HAP-1 (cell line): ENCODE measurements around the gene NAGLU.

Experiments used
- DNase-seq, 2 experiments: peaks; one replicate each; pipeline ENCODE4 v3.0.0-alpha.2; 2016 to 2020; ENCODE audit warnings: low spot score in 2 of 2
- H3K27me3 ChIP-seq: fragments of 250-450 bp; sonication (Bioruptor Pico); 2 replicates; pipeline ENCODE4 v1.5.1; 2020; ENCODE audit warnings: low read depth, mild to moderate bottlenecking, moderate library complexity
- H3K36me3 ChIP-seq: fragments of 250-450 bp; sonication (Bioruptor Pico); replicated peaks from 2 replicates; pipeline ENCODE4 v1.5.1; 2020; ENCODE audit warnings: mild to moderate bottlenecking
- H3K4me1 ChIP-seq: fragments of 250-450 bp; sonication (Bioruptor Pico); 2 replicates; pipeline ENCODE4 v1.5.1; 2020; ENCODE audit warnings: mild to moderate bottlenecking
- H3K4me3 ChIP-seq: fragments of 250-450 bp; sonication (Bioruptor Pico); 2 replicates; pipeline ENCODE4 v1.5.1; 2020; ENCODE audit warnings: mild to moderate bottlenecking, moderate library complexity
- H3K9me3 ChIP-seq: fragments of 250-450 bp; sonication (Bioruptor Pico); 2 replicates; pipeline ENCODE4 v1.5.1; 2020; ENCODE audit warnings: mild to moderate bottlenecking, moderate library complexity
- in situ Hi-C: fragments of 300-500 bp; cut with MboI; formaldehyde crosslinking; loops from 3 replicates; pipeline ENCODE4 v1.14.3; 2020; ENCODE audit warnings: low sequenced_read_pairs, inconsistent platforms, mixed read lengths

The NAGLU gene

DNA sequence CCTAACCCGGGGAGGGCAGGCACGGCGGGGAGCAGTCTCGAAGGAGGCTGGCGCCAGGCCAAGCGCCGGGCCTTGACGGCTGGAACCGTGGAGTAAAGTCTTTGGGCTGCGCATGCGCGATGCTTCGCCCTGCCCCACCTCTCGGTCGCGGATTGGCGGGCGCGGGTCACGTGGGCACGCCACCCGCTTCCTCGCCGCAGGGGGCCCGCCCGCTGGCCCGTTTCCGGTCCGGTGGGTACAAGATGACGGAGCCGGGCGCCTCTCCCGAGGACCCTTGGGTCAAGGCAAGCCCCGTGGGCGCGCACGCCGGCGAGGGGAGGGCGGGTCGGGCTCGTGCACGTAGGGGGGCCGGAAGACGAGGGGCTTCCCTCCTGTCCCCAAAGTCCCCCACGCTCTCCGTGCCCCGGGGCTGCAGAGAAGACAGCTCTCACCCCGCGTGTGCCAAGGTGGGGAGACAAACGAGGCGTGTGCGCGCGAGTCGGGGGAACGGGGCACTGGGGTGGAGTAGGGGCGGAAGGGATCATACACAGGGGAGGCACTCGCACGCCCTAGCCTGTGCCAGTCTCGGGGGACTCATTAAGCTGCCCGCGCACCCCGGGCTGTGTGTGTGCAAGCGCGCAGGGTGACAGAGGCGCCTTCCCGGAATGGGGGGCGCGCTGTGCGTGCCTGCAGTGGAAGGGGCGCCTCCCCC is 31.0 kb downstream of the NAGLU start, which contains the start of gene MLX:
Gene MLX, plus strand, starts transcription at position 218 of the 691 bp plus-strand sequence. Its CDS starts 25 bp downstream, at position 243.
- in situ Hi-C loops = no loop called here
- Histone ChIP-seq H3K36me3 (peaks cover 74% of the 10 kb centered on the region), H3K27me3 (no peaks in the 10 kb centered on the region), H3K4me3 (peak within 1 kb of the TSS; percentile 96), H3K4me1 (peaks cover 17% of the 10 kb centered on the region), H3K9me3 (no peaks in the 10 kb centered on the region)
- peak; percentile 86 to 95 for DNase-seq

GRCh38 chr17:42568341-42569111 is 32.5 kb downstream of the NAGLU start:
- peaks cover 12% of the 10 kb centered on the region for H3K4me1 ChIP-seq
- H3K36me3 ChIP-seq = peaks cover 85% of the 10 kb centered on the region
- no peak for DNase-seq
- in situ Hi-C loops = no loop called here
- no peaks in the 10 kb centered on the region for H3K27me3 ChIP-seq
- H3K4me3 ChIP-seq = no peak overlapping the region
- no peaks in the 10 kb centered on the region for H3K9me3 ChIP-seq

DNA sequence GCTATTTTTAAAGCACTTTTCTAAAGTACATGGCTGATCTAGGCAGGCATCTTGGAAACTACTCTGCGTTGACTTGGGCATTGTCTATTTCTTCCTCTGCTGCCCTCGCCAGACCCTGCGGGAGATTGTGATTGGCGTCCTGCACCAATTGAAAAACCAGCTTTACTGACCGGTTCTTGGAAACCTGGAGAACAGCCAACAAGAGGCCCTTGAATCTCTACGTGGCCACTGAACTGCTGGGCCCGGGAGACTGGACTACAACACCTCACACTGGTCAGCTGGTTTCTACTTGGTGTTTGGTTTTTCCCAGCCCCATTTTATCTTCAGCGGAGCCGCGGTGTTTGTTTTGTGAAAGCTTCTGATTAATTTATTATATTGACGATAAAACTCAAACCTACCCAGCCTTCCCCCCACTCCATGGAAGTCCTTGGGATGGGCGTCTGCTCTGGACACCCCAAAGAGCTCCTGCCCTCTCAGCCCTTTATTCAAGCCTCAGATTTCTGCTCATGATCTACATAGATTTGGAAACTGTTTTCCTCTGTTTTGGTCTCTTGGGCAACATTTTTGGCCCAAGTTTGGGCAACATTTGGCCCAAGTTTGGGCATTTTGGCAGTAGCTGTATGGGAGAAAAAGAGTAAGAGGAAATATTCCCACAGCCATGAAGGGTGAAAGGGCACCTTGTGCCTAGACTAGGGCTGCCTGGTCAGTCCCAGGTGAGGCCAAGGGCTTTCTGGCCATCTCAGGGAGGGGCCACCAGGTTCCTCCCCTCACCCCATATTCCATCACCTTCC is 35.6 kb downstream of the NAGLU start:
- no peak for DNase-seq
- Histone ChIP-seq H3K36me3 (peaks cover 84% of the 10 kb centered on the region), H3K9me3 (no peaks in the 10 kb centered on the region), H3K4me3 (no peak overlapping the region), H3K4me1 (peaks cover 13% of the 10 kb centered on the region), H3K27me3 (no peaks in the 10 kb centered on the region)
- in situ Hi-C loops = loop anchor here (10.0 kb wide), 1 partner anchor 263 kb away; the partner anchor contains the start of gene PSME3

DNA sequence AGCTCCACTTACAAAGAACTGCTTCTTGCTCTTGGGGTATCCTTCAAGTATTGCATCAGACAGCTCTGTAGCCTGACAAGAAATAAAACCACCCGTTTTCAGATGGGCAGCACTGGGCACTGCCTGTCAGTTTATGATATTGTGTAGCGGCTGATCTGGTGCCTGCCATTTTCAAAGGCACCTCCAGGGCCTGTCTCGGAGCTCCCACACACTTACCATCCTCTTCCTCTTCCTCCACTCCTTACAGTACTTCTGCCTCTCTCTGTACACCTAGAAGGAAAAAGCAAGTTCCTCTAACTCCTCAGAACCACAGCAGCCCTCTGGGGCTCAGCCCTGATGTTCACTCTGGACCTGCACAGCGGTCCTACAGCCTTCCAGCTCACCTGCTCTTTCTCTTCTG is 37.1 kb downstream of the NAGLU start:
- peaks cover 11% of the 10 kb centered on the region; the same call in 1 of the 2 replicates for H3K4me1 ChIP-seq
- H3K4me3 ChIP-seq = no peak overlapping the region
- in situ Hi-C loops = loop anchor here (10.0 kb wide), 1 partner anchor 262 kb away; the partner anchor contains the start of gene PSME3
- H3K27me3 ChIP-seq = no peaks in the 10 kb centered on the region
- no peak for DNase-seq
- H3K9me3 ChIP-seq = no peaks in the 10 kb centered on the region
- peaks cover 81% of the 10 kb centered on the region for H3K36me3 ChIP-seq

DNA sequence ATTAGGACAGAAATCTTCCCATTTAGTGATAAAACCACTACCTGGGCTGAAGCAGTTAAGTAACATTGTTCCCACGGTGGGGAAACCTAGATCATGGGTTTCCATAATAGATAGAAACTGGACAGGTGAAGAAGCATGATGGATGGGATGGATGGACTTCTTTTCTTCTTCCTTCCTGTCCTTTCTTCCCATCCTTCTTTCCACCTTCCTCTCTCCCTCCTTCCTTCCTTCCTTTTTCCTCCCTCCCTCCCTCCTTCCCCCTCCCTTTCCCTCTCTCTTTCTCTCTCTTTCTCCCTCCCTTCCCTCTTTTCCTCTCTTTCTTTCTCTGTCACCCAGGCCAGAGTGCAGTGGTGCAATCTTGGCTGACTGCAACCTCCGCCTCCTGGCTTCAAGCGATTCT is 38.4 kb downstream of the NAGLU start:
- H3K4me1 ChIP-seq = peaks cover 14% of the 10 kb centered on the region; the same call in 1 of the 2 replicates
- H3K4me3 ChIP-seq = no peak overlapping the region
- no peaks in the 10 kb centered on the region for H3K27me3 ChIP-seq
- no peaks in the 10 kb centered on the region for H3K9me3 ChIP-seq
- in situ Hi-C loops = loop anchor here (10.0 kb wide), 1 partner anchor 260 kb away; the partner anchor contains the start of gene PSME3
- DNase-seq = no peak
- H3K36me3 ChIP-seq = peaks cover 71% of the 10 kb centered on the region

DNA sequence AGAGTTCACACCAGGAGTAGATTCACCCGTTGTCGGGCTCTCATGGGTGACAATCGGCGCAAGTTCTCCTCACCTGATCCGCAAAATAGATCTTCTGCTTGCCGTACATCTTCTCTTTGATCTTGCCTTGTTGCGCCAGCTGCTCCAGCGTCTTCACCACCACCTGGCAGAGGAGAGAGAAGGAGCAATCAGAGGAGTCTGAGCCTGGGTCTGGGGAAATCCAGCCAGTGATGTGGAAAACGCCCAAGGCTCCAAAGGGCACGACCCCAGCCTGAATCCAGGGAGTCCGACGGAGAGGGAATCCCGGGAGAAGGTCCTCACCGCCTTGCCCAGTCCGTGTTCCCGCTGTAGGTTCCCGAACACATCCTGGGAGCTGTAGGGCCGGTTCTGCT is 41.1 kb downstream of the NAGLU start:
- in situ Hi-C loops = loop anchor here (10.0 to 25.0 kb wide), 3 partner anchors 185 to 360 kb away; partner anchors contain the start of genes PSME3, RAMP2 and VPS25
- peaks cover 66% of the 10 kb centered on the region for H3K36me3 ChIP-seq

DNA sequence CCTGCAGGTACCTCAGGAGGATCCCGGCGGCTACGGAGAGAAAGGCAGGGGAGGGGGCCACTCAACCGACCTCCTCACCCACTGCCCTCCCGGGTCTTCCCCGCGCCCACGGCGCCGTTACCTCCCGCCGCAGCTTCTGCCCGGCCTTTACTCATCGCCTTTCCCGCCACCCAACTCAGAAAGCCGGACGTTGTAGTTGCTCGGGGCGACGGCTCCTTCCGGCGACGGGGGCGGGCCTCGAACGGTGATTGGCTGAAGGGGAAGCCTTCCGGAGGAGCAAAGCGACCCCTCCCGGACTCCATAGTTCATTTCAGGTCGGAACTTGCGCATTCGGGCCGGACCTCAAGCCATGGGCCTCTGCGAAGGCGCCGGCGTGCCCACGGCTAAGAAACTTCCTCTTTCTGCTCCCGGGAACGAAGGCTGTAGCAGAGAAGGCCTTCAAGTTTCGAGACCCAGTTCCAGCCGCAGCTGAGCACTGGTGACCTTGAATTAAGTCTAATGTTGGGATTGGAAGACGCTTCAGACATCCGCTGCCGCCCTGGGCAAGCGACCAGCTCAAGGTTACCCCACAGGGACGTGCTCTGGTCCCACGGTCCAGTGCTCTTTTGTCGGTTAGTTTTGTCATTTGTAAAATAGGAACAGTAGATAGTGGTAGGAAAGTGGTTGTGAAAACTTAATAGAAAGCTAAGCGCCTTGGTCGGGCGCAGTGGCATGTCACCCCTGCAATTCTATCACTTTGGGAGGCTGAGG is 41.7 kb downstream of the NAGLU start, which contains the start of gene PSMC3IP:
Gene PSMC3IP, minus strand, starts transcription at position 198 of the 750 bp plus-strand sequence. Its CDS starts 43 bp downstream, at position 155.
- H3K36me3 ChIP-seq = peaks cover 66% of the 10 kb centered on the region

More for the DNA sequence above, 41.1 kb downstream of the NAGLU start:
- H3K27me3 ChIP-seq = no peaks in the 10 kb centered on the region
- no peak for DNase-seq
- peaks cover 14% of the 10 kb centered on the region; the same call in 1 of the 2 replicates for H3K4me1 ChIP-seq
- peak overlapping the region; percentile 76 for H3K4me3 ChIP-seq
- H3K9me3 ChIP-seq = no peaks in the 10 kb centered on the region

DNA sequence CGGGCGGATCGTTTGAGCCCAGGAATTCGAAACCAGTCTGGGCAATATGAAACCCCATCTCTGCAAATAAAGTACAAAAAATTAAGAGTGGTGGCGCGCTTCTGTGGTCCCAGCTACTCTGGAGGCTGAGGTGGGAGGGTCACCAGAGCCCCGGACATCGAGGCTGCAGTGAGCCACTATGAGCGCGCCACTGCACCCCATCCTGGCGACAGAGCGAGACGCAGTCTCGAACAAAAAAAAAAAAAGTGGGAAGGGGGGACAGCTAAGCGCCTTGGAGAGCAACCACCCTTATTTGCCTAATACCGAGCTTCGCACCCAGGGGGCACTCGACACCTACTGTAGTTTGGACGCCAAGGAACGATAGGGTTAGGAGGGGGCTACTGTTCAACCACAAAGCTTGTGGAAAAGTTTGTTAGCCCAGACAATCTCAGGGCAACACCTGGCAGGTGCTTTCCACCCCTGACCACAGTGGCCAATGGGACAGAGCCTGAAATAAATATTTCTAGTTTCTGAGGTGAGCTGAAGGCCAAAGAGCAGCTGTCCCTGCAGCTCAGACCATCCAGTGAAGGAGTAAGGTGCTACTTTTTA is 42.3 kb downstream of the NAGLU start:
- Histone ChIP-seq H3K4me1 (peaks cover 14% of the 10 kb centered on the region; the same call in 1 of the 2 replicates), H3K9me3 (no peaks in the 10 kb centered on the region), H3K4me3 (peak overlapping the region; percentile 76), H3K27me3 (no peaks in the 10 kb centered on the region), H3K36me3 (peaks cover 66% of the 10 kb centered on the region)
- peak; percentile 81 to 92 for DNase-seq
- in situ Hi-C loops = loop anchor here (10.0 to 25.0 kb wide), 3 partner anchors 184 to 359 kb away; partner anchors contain the start of genes PSME3, RAMP2 and VPS25

More for the DNA sequence above, 41.7 kb downstream of the NAGLU start, which contains the start of gene PSMC3IP:
- in situ Hi-C loops = loop anchor here (10.0 to 25.0 kb wide), 3 partner anchors 185 to 360 kb away; partner anchors contain the start of genes PSME3, RAMP2 and VPS25
- peak; percentile 94 to 97 for DNase-seq
- H3K27me3 ChIP-seq = no peaks in the 10 kb centered on the region
- H3K4me1 ChIP-seq = peaks cover 14% of the 10 kb centered on the region; the same call in 1 of the 2 replicates
- H3K9me3 ChIP-seq = no peaks in the 10 kb centered on the region
- peak within 1 kb of the TSS; percentile 76 for H3K4me3 ChIP-seq

DNA sequence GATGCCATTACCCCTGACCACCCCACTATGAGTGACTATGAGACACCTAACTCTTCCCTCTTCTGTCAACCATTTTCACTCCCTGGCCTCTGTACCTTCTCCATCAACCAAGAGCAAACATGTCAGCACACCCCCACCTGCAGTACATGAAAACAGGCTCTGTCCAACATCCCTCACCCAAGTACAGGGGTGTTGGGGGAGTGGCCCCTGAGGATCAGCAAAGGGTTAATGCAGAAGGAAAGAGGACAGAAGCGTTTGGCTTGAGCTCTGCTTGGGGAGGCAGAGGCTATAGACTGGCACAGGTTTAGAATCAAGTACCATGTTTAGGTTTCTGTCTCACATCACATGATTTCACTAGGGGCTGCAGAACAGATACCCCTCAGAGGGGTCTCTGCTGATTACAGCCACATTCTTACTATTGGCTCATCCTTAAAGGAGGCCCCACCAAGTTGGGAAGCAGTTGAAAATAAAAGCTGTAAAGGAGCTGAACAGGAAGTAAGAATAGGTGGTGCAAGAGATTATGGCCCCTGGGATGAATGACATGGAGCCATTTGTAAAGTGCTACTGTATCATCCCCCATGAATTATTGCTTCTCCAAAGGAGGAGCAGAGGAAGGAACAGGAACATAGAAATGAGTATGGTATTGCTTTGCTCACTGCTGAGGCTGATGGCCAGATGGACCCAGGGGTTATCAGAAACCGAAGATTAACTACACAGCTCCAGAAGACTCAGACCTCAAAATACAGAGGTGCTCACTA is 43.9 kb downstream of the NAGLU start:
- Histone ChIP-seq H3K9me3 (no peaks in the 10 kb centered on the region), H3K27me3 (no peaks in the 10 kb centered on the region), H3K36me3 (peaks cover 65% of the 10 kb centered on the region), H3K4me1 (peaks cover 14% of the 10 kb centered on the region; the same call in 1 of the 2 replicates), H3K4me3 (no peak overlapping the region)
- in situ Hi-C loops = loop anchor here (5.0 to 25.0 kb wide), 5 partner anchors 52 to 357 kb away; partner anchors contain the start of genes PLEKHH3, PSME3, RAMP2 and VPS25
- DNase-seq = no peak

DNA sequence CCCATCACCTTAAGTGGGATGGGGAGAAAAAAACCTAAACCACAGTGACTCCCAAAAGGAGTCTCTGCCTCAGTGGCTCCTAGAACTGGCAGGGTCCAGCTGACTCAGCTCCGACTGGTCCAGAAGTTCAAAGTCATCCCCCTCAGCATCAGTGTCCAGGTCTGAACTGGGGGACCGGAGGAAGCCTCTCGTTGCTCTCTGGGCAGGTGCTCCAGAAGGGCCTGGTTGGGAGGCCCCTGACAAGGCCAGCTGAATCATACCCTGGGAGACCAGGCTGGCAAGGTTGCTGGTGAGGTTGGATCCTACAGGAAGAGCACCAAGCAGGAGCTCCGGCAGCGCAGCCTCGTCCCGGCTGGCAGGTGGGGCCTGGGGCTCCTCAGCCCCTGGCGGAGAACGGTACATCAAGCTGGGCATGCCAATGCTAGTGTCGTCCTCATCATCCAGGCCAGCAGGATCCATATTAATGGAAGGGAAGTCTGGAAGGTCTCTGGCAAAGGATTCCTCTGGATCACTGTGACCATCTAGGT is 45.8 kb downstream of the NAGLU start:
- no peaks in the 10 kb centered on the region for H3K9me3 ChIP-seq
- in situ Hi-C loops = loop anchor here (5.0 to 25.0 kb wide), 4 partner anchors 50 to 355 kb away; partner anchors contain the start of genes PLEKHH3, RAMP2 and VPS25
- no peak overlapping the region for H3K4me3 ChIP-seq
- DNase-seq = no peak
- peaks cover 4% of the 10 kb centered on the region; the same call in 1 of the 2 replicates for H3K4me1 ChIP-seq
- H3K27me3 ChIP-seq = no peaks in the 10 kb centered on the region
- peaks cover 53% of the 10 kb centered on the region for H3K36me3 ChIP-seq

GRCh38 chr17:42584880-42585279 is 48.8 kb downstream of the NAGLU start:
- no peak for DNase-seq
- in situ Hi-C loops = loop anchor here (5.0 to 25.0 kb wide), 4 partner anchors 47 to 352 kb away; partner anchors contain the start of genes PLEKHH3, RAMP2 and VPS25
- Histone ChIP-seq H3K36me3 (peaks cover 60% of the 10 kb centered on the region), H3K27me3 (no peaks in the 10 kb centered on the region), H3K9me3 (no peaks in the 10 kb centered on the region), H3K4me1 (no peaks in the 10 kb centered on the region), H3K4me3 (no peak overlapping the region)
